ENCODE measurements around the gene GMCL1.

GMCL1 gene

DNA sequence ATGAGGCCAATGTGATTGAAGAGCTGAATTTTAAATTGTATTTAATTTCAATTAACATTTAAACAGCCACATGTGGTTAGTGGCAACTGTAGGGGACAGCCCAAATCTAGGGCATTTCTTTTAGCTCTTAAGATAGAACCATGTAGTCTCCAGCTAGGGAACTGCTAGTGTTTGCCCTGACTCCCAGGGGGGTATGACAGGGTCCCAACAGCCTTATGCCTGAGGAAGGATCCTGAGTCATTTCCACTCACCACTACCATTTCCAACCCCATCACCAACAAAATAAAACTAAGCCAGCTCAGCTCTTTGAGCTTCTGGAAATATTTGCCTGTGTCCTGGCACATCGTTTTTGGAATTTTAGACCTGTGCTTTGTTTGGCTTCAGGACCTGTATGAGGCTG is 13.7 kb upstream of the GMCL1 start:
- DNase-seq (ENCODE audit: low spot score), result no peak
- H3K27ac ChIP-seq, result no peak overlapping the region
- ChIA-PET POLR2A (ENCODE audit: low non-redundant PET) (no interaction called here), CTCF (interaction anchor here (0.6 to 5.4 kb wide), 4 partner anchors 11 to 328 kb away, joined by 3 to 89 read pairs (median 8); no protein-coding TSS in a partner anchor)
- TF ChIP-seq, protein P1, sequence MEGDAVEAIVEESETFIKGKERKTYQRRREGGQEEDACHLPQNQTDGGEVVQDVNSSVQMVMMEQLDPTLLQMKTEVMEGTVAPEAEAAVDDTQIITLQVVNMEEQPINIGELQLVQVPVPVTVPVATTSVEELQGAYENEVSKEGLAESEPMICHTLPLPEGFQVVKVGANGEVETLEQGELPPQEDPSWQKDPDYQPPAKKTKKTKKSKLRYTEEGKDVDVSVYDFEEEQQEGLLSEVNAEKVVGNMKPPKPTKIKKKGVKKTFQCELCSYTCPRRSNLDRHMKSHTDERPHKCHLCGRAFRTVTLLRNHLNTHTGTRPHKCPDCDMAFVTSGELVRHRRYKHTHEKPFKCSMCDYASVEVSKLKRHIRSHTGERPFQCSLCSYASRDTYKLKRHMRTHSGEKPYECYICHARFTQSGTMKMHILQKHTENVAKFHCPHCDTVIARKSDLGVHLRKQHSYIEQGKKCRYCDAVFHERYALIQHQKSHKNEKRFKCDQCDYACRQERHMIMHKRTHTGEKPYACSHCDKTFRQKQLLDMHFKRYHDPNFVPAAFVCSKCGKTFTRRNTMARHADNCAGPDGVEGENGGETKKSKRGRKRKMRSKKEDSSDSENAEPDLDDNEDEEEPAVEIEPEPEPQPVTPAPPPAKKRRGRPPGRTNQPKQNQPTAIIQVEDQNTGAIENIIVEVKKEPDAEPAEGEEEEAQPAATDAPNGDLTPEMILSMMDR (conservative IDR thresholded peaks at IDR 0.05; ENCODE audit: low read depth), result no peak

DNA sequence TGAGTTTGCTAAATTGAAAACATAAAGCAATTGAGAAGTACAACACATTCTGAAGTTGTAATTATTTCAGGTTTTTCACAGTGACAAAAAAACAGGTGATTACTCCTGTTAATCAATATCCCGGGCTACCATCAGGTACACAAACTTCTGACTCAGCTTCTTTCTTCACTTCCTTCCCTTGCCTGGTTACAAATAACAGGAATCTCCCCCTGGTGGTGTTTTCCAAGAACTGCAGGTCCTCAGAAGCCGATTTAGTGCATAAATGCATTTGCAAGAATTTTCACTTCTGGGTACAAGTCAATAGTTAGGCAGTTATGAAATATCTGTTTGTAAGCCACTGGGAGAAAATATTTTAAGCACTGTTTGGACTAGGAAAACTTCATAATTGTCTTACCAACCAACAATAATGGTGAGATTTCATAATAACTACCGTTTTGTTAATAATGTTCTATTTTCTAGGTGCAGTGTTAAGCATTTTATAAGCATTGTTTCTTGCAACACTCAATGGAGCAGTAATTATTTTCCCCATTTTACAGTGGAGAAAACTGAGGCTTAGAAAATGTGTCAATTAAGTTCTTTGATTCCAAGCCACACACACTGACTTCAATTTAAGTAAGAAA is 12.4 kb upstream of the GMCL1 start:
- DNase-seq (ENCODE audit: low spot score), result peak; percentile 72
- ChIA-PET POLR2A (ENCODE audit: low non-redundant PET) (no interaction called here), CTCF (interaction anchor here (0.6 to 5.4 kb wide), 11 partner anchors 10 to 257 kb away, joined by 3 to 89 read pairs (median 4); no protein-coding TSS in a partner anchor)
- TF ChIP-seq, protein P1 (conservative IDR thresholded peaks at IDR 0.05; ENCODE audit: low read depth), result peak; percentile 87
- H3K27ac ChIP-seq, result no peak overlapping the region

DNA sequence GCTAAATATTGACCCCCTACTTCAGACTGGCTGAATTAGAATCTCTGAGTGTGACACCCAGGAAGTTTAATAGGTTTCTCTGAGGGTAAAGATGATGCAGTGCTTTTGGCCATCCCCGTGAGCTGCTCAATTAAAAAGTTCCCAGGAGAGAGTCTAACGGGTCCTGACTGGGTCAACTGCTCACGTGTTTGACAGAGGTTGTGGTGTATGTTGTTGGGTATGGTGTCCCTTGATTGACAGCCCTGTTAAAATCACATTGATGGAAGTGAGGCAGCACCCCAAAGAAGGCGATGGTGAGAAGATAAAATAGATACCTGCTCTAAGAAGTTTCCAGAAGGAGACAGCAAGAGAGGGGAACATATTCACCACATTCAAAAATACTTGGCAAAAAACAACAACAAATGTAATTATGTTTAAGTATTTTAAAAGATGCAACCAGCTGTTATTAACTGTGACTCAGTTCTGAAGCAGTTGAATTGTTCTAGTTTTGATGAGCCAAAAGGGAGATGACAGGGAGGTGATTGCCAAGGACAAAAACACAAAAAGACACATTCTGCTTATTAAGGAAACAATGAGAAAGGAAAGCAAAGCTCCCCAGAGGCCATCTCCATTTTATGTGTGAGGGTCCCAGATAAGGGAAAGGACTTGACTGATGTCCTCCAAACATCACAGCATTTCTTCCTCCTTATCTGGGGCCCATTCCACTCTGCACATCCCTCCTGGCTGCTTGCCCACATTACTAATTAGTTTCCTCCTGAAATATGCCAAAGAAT is 11.5 kb upstream of the GMCL1 start:
- ChIA-PET CTCF (interaction anchor here (2.0 to 5.4 kb wide), 2 partner anchors 9 to 93 kb away, joined by 13 to 89 read pairs; no protein-coding TSS in a partner anchor), POLR2A (ENCODE audit: low non-redundant PET) (no interaction called here)
- TF ChIP-seq, protein P1 (conservative IDR thresholded peaks at IDR 0.05; ENCODE audit: low read depth), result no peak
- DNase-seq (ENCODE audit: low spot score), result no peak
- H3K27ac ChIP-seq, result no peak overlapping the region

DNA sequence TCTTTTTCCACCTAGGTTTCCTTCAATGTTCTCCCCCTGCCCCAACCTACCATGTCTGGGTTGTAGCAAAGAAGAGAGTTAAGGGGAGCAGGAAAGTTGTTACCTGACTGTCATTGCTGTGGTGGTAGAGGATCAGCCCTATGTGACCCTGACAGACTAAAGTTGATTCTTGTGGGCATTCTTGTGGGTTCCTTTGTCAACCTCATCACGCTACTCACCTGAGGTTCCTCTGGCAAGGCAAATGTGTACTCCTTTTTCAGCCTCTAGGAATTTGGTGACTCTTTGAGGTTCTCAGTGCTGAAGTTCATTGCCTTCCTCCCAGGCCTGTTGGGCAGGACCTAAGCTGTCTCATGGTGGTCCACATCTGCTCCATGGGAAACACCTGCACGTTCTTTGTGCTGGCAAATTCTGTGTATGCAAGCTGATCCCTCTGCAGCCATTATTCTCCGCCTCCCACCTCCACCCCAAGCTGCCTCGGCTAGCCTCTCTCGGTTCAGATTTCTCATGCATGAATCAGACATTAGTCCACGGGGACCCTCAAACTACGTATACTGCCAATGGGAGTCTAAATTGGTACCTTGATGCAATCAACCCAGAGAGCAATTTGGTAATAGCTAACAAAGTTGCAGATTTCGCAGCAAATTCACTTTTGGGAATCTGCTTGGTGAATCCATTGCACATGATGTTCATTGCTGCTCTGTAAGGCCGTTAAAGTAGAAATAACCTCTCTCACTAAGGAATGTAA is 1.5 kb upstream of the GMCL1 start:
- CTCF ChIA-PET, result interaction anchor here (3.5 kb wide), 1 partner anchor 11 kb away, joined by 13 read pairs; no protein-coding TSS in a partner anchor
- H3K27ac ChIP-seq, result no peak overlapping the region
- TF ChIP-seq, protein P1 (conservative IDR thresholded peaks at IDR 0.05; ENCODE audit: low read depth), result no peak
- POLR2A ChIA-PET (ENCODE audit: low non-redundant PET), result no interaction called here
- no peak for DNase-seq (ENCODE audit: low spot score)

DNA sequence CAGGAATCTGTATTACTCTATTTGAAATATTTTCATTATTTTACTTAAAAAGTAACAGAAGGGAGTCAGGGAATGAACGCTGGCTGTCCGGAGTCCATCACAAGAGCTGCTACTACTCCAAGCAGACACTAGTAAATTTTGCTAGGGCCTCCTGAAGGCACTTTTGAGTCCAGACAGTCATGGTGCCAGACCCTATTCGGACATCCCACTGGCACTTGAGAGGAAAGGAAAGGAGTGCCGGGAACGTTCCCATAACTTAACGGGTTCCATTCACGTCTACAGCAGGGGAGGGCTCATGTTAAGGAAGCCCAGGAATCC is 563 bp upstream of the GMCL1 start:
- ChIA-PET POLR2A (ENCODE audit: low non-redundant PET) (no interaction called here), CTCF (interaction anchor here (0.7 to 3.5 kb wide), 2 partner anchors 12 to 104 kb away, joined by 4 to 13 read pairs; no protein-coding TSS in a partner anchor)
- H3K27ac ChIP-seq, result peak overlapping the region; percentile 90
- no peak for DNase-seq (ENCODE audit: low spot score)
- TF ChIP-seq, protein P1 (conservative IDR thresholded peaks at IDR 0.05; ENCODE audit: low read depth), result no peak
